ENCODE measurements around the gene USP47. TPM values are rescaled to one million over a fixed set of nuclear protein-coding genes. Genes with fewer than 3 reads are reported as not detected.
A peak's percentile ranks its signal among the peaks of the same experiment; 100 is the strongest.

Gene USP47
- total RNA-seq, 1 experiment from 2014 or later = 45.2 TPM

DNA sequence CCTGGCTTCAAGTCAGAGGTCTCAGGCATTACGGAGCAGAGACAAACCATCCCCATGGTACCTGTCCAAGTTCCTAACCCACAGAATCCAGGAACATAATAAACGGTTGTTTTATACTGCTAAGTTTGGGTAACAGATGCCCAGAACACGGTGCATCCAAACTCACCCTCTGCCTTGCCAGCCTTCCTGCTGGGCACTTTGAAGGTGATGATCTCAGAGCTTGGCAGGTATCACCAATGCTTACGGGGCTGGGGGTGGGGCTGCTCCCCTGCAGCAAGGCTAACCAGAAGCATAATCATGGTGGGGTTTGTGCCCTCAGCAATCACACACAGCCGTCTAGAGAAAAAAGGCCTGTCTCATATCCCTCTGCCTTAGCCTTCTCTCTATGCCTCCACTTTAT lies 139.6 kb downstream of the USP47 start:
- ChIA-PET POLR2A (ENCODE audit: unreplicated experiment) (no interaction called here), CTCF (no interaction called here)
- intact Hi-C loops (cut with micrococcal nuclease) = no loop called here
- Histone ChIP-seq H3K4me2 (ENCODE audit: low read length) (no peak overlapping the region), H3K9ac (ENCODE audit: low read length) (no peak overlapping the region), H3K79me2 (ENCODE audit: low read length) (no peaks in the 10 kb centered on the region), H3F3A (ENCODE audit: low read length, unreplicated experiment) (no peaks in the 10 kb centered on the region), H3K4me3 (ENCODE audit: low read length) (no peak overlapping the region), H3K27me3 (ENCODE audit: low read length) (no peaks in the 10 kb centered on the region), H4K20me1 (ENCODE audit: low read length) (no peaks in the 10 kb centered on the region), H3K36me3 (ENCODE audit: low read depth, low read length) (no peaks in the 10 kb centered on the region), H3K9me2 (replicated peaks; ENCODE audit: low read length) (no peaks in the 10 kb centered on the region), H3K4me1 (ENCODE audit: insufficient read depth, low read length) (peaks cover 62% of the 10 kb centered on the region), H3K9me3 (ENCODE audit: low read length) (no peaks in the 10 kb centered on the region), H3K27ac (ENCODE audit: low read length) (no peak overlapping the region), H2AFZ (ENCODE audit: low read length) (no peak overlapping the region)
- ATAC-seq (no peak), DNase-seq (no peak)
- no TSS peak for BruUV-seq (replicated peaks)
- TF ChIP-seq EZH2 (IDR thresholded peaks at IDR 0.05; ENCODE audit: low read length, unreplicated experiment) = no peak
- TF ChIP-seq EZH2phosphoT487 (IDR thresholded peaks at IDR 0.05; ENCODE audit: borderline replicate concordance, low read length) = no peak
- TF ChIP-seq, protein P1, sequence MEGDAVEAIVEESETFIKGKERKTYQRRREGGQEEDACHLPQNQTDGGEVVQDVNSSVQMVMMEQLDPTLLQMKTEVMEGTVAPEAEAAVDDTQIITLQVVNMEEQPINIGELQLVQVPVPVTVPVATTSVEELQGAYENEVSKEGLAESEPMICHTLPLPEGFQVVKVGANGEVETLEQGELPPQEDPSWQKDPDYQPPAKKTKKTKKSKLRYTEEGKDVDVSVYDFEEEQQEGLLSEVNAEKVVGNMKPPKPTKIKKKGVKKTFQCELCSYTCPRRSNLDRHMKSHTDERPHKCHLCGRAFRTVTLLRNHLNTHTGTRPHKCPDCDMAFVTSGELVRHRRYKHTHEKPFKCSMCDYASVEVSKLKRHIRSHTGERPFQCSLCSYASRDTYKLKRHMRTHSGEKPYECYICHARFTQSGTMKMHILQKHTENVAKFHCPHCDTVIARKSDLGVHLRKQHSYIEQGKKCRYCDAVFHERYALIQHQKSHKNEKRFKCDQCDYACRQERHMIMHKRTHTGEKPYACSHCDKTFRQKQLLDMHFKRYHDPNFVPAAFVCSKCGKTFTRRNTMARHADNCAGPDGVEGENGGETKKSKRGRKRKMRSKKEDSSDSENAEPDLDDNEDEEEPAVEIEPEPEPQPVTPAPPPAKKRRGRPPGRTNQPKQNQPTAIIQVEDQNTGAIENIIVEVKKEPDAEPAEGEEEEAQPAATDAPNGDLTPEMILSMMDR (conservative IDR thresholded peaks at IDR 0.05; ENCODE audit: low read depth, low read length) = no peak

DNA sequence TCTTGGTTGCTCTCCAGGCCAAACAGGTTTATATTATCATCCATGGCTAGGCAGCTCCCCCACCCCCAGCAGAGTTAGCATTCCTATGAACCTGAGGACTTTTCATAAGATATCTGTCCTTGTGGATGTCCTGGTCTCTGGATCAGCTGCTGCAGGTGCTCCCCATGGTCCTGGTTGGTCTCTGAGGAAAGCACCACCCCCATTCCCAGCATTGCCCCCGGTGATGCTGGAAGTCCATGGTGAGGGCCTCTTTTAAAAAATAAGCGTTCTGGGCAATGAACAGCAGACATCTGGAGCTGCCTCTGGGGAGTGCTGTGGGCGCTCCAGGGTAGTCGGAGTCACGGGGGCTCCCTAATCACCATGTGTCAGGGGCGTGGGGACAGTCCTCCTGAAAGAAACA lies 140.1 kb downstream of the USP47 start:
- TF ChIP-seq EZH2phosphoT487 (IDR thresholded peaks at IDR 0.05; ENCODE audit: borderline replicate concordance, low read length) (no peak), EZH2 (IDR thresholded peaks at IDR 0.05; ENCODE audit: low read length, unreplicated experiment) (no peak)
- TF ChIP-seq, protein P1 (conservative IDR thresholded peaks at IDR 0.05; ENCODE audit: low read depth, low read length) = no peak
- no peak overlapping the region for H2AFZ ChIP-seq (ENCODE audit: low read length)
- ChIA-PET POLR2A (ENCODE audit: unreplicated experiment) (no interaction called here), CTCF (no interaction called here)
- no peak overlapping the region for H3K4me3 ChIP-seq (ENCODE audit: low read length)
- no peaks in the 10 kb centered on the region for H3K9me2 ChIP-seq (replicated peaks; ENCODE audit: low read length)
- no peak overlapping the region for H3K9ac ChIP-seq (ENCODE audit: low read length)
- H3K9me3 ChIP-seq (ENCODE audit: low read length) = no peaks in the 10 kb centered on the region
- intact Hi-C loops (cut with micrococcal nuclease) = no loop called here
- H4K20me1 ChIP-seq (ENCODE audit: low read length) = no peaks in the 10 kb centered on the region
- no peak overlapping the region for H3K4me2 ChIP-seq (ENCODE audit: low read length)
- H3K36me3 ChIP-seq (ENCODE audit: low read depth, low read length) = no peaks in the 10 kb centered on the region
- no peaks in the 10 kb centered on the region for H3K27me3 ChIP-seq (ENCODE audit: low read length)
- ATAC-seq = no peak
- no peak for DNase-seq
- H3F3A ChIP-seq (ENCODE audit: low read length, unreplicated experiment) = no peaks in the 10 kb centered on the region
- H3K79me2 ChIP-seq (ENCODE audit: low read length) = no peaks in the 10 kb centered on the region
- peaks cover 58% of the 10 kb centered on the region for H3K4me1 ChIP-seq (ENCODE audit: insufficient read depth, low read length)
- BruUV-seq (replicated peaks) = no TSS peak
- H3K27ac ChIP-seq (ENCODE audit: low read length) = no peak overlapping the region

DNA sequence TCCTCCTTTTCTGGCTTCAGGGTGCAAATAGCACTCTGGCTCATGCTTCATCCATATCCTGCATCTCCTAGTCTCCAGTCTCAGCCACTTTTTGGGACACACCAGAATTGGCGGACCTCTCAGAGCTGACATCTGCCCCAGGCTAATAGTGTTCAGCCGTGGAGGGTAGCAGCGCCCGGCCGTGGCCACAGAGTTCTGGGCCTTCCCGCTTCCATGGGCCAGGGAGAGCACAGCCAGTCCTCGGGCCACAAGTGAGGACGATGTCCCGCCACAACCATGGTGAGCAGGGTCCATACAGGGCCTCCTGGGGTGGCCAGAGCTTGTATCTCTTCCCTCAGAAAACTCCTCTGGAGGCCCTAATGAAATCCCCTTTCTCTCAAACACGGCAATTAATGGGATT lies 140.7 kb downstream of the USP47 start:
- no peaks in the 10 kb centered on the region for H3K36me3 ChIP-seq (ENCODE audit: low read depth, low read length)
- H3K4me2 ChIP-seq (ENCODE audit: low read length) = peak overlapping the region; percentile 16
- no peak for DNase-seq
- intact Hi-C loops (cut with micrococcal nuclease) = no loop called here
- ChIA-PET POLR2A (ENCODE audit: unreplicated experiment) (no interaction called here), CTCF (interaction anchor here (1.0 to 1.6 kb wide), 2 partner anchors 16 to 62 kb away, joined by 4 to 5 read pairs; no protein-coding TSS in a partner anchor)
- H3K27me3 ChIP-seq (ENCODE audit: low read length) = no peaks in the 10 kb centered on the region
- H3F3A ChIP-seq (ENCODE audit: low read length, unreplicated experiment) = no peaks in the 10 kb centered on the region
- 0 out of 2 replicates have a peak overlapping the region, but pooled peaks have one; percentile 25 for H3K9ac ChIP-seq (ENCODE audit: low read length)
- H3K4me1 ChIP-seq (ENCODE audit: insufficient read depth, low read length) = peaks cover 58% of the 10 kb centered on the region
- no peak overlapping the region for H3K4me3 ChIP-seq (ENCODE audit: low read length)
- H3K79me2 ChIP-seq (ENCODE audit: low read length) = no peaks in the 10 kb centered on the region
- no peaks in the 10 kb centered on the region for H3K9me2 ChIP-seq (replicated peaks; ENCODE audit: low read length)
- peak overlapping the region; percentile 63 for H3K27ac ChIP-seq (ENCODE audit: low read length)
- no peak for TF ChIP-seq EZH2phosphoT487 (IDR thresholded peaks at IDR 0.05; ENCODE audit: borderline replicate concordance, low read length)
- no peak for TF ChIP-seq EZH2 (IDR thresholded peaks at IDR 0.05; ENCODE audit: low read length, unreplicated experiment)
- TF ChIP-seq, protein P1 (conservative IDR thresholded peaks at IDR 0.05; ENCODE audit: low read depth, low read length) = no peak
- no peak for ATAC-seq
- H4K20me1 ChIP-seq (ENCODE audit: low read length) = no peaks in the 10 kb centered on the region
- no TSS peak for BruUV-seq (replicated peaks)
- H3K9me3 ChIP-seq (ENCODE audit: low read length) = no peaks in the 10 kb centered on the region
- 0 out of 2 replicates have a peak overlapping the region, but pooled peaks have one; percentile 11 for H2AFZ ChIP-seq (ENCODE audit: low read length)

Measured in PC-3 (cell line).